SH-SY5Y (cell line): ENCODE data around the gene MCM9.

Experiments
- GATA2 ChIP-seq: IDR thresholded peaks from 2 replicates; pipeline ENCODE4 v1.6.1; 2011; ENCODE audit warnings: mild to moderate bottlenecking, low read depth, low read length
- GATA3 ChIP-seq: IDR thresholded peaks from 2 replicates; pipeline ENCODE4 v1.6.1; 2011; ENCODE audit warnings: low read depth, mild to moderate bottlenecking, low read length, moderate library complexity

GRCh38 chr6:118893807-118894424 lies 41.0 kb downstream of the MCM9 start, which contains the start of gene ASF1A:
- TF ChIP-seq GATA2 (no peak), GATA3 (no peak)
